UCSD-AML1 (cell line): ENCODE measurements around the gene S100B.

Source experiments
- DNase-seq: peaks from one replicate; lab custom pipeline; 2025; ENCODE audit not compliant: unreplicated experiment; lab: John Stamatoyannopoulos, UW

S100B gene

DNA sequence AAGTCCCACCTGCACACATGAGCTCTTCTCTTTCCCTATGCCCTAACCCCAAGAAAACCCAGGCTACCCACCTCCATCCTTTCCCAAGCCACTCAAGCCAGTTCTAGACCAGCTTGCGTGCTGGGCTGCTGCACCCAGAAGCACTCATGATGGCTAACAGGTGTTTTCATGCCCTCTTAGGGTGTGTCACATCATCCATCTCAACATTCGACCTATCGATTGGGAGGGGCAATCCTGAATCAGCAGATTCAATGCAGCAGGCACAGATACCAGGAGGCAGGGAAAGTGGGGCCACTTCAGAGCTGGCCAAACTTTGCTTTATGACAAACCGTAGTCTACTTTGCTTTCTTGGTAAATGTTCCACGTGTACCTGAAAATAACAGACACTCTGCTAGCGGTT, 24.0 kb upstream of the S100B start:
- DNase-seq = no peak

- no peak for DNase-seq
Observed at GRCh38 chr21:46627726-46628125, 22.8 kb upstream of the S100B start.

DNA sequence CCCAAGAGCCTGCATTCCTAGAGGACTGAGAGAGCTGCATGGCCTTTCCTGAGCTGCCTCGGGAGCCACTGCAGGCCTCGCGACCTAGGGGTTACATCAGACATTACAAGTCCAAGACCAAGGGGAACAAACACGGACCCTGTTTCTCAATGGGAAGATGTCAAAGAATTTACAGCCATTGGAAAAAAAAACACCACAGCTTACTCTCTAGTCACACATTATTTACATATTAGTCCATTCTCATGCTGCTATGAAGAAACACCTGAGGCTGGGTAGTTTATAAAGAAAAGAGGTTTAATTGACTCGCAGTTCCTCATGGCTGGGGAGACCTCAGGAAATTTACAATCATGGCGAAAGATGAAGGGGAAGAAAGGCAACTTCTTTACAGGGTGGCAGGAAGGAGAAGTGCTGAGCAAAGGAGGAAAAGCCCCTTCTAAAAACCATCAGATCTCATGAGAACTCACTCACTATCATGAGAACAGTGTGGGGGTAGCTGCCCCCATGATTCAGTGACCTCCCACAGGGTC, 22.2 kb upstream of the S100B start:
- DNase-seq = no peak

GRCh38 chr21:46626536-46626935, 21.7 kb upstream of the S100B start:
- DNase-seq = no peak

DNA sequence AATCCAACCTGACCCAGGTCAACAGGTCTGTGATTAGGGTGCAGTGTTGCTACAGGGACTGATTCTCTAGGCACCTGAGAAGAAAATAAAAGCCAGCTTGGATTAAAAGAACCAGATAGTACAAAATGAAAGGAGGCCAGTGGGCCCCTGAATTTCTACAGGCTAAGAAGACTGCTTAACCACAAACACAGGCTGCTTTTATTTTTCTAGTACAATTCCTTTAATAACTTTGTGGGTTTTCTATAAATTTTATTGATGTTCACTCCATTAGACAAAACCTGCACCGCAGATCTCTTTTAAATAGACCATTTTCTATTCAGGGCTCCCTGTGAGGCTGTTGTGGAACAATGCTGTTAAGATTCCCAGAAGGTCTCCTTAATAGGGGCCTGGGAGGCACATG, 20.9 kb upstream of the S100B start:
- DNase-seq = no peak

- DNase-seq = no peak
Observed at GRCh38 chr21:46624050-46624449, 19.2 kb upstream of the S100B start.

- peak; percentile 74 for DNase-seq
Observed at GRCh38 chr21:46622226-46622625, 17.3 kb upstream of the S100B start.

GRCh38 chr21:46621457-46622182, 16.7 kb upstream of the S100B start:
- no peak for DNase-seq

DNA sequence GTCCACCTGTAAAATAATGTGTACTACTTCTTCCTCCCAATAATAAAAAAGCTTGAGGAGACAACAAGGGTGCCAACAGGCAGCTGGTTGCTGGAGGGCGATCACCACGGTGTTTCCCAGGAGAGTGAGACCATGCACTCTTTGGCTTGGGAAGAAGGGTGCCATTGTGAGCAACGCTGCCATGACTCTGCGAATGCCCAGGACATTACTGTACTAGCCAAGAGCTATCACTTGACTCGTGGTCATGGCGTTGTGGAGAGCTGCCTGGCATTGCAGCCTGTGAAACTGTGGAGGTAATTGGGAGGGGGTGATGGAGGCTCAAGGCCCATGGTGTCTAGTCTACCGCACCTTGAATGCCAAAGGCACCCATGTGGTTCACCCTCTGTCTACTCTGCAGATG, 16.0 kb upstream of the S100B start:
- DNase-seq = no peak

GRCh38 chr21:46619846-46620245, 15.0 kb upstream of the S100B start:
- no peak for DNase-seq

DNA sequence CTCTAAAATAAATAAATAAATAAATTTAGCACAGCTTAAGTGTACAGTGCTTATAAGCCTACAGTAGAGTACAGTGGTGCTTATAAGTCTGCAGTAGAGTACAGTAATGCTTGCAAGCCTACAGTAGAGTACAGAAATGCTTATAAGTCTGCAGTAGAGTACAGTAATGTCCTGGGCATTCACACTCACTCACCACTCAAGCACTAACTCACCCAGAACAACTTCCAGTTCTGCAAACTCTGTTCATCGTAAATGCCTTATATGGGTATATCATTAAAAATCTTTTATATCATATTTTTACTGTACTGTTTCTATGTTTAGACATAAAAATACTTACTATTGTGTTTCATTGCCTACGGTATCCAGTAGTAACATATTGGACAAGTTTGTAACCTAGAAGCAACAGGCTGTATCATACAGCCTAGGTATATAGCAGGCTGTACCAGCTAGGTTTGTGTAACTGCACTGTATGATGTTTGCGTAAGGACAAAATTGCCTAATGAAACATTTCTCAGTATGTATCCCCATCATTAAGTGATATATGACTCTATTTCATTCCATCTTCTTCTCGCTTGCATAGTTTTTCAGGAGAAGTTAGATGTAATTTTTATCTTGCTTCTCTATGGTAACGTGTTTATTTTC, 14.0 kb upstream of the S100B start:
- DNase-seq = no peak

GRCh38 chr21:46617267-46618051, 12.6 kb upstream of the S100B start:
- DNase-seq = no peak

- DNase-seq = no peak
Observed at GRCh38 chr21:46616656-46617055, 11.8 kb upstream of the S100B start.

- DNase-seq = no peak
Observed at GRCh38 chr21:46616050-46616449, 11.2 kb upstream of the S100B start.

DNA sequence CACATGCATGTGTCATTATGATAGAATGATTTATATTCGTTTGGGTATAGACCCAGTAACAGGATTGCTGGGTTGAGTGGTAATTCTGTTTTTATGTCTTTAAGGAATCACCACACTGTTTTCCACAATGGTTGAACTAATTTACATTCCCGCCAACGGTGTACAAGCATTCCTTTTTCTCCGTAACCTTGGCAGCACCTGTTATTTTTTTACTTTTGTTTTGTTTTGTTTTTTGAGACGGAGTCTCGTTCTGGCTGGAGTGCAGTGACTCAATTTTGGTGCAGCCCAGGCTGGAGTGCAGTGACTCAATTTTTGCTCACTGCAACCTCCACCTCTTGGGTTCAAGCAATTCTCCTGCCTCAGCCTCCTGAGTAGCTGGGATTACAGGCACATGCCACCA, 8.5 kb upstream of the S100B start:
- DNase-seq = no peak

GRCh38 chr21:46610018-46610701, 5.3 kb upstream of the S100B start:
- no peak for DNase-seq

DNA sequence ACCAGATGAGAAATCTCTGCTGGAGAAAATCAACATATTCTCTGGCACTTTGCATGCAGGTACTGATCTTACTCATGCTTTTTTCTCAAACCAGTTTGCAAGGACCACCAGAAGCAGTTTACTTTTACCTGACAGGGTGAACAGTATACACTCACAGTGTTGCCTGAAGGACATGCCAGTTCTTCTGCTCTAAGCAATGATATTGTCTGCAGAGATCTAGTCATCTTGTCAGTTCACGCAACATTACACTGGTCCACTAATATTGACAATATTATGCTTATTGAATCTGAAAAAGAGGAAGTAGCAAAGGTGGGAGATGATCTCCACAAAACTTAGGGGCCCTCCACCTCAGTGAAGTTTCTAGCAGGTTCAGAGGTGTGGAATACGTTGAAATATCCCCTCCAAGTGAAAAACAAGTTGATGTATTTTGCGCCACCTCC, 3.8 kb upstream of the S100B start:
- no peak for DNase-seq

GRCh38 chr21:46607636-46608035, 2.8 kb upstream of the S100B start:
- DNase-seq = no peak

DNA sequence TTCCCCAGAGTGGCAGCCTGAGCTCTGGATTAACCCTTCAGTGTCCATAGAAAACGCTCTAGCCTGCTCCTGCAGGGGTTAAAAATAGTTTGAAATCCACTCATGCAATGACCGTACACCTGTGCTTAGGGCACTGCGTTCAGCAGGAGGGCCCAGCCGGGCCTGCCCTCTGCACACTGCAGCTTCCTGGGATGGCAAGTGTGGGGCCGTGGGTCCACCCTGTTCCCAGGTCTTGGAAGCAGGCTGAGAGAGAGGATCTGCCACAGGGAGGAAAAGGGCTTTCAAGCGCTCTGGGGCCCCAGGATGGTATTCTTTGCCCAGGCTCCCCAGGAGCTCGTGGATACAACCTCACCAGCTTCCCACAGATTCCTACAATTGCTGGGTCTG, 1.5 kb upstream of the S100B start:
- DNase-seq = no peak

- peak; percentile 87 for DNase-seq
Observed at GRCh38 chr21:46605767-46606426, 1.0 kb upstream of the S100B start.
